Subcutaneous adipose tissue (tissue), 4 donors: ENCODE results near the gene RANBP3. TPM values are rescaled to one million over a fixed set of nuclear protein-coding genes. Genes with fewer than 3 reads are reported as not detected.

Source experiments
- total RNA-seq, 4 donors: library from RNA; depleted of rRNA; stranded (reverse); fragments of >200 nt; gene quantifications; one replicate each; pipeline ENCODE4 v1.1.0, GENCODE V29; 2016
- TF ChIP-seq, protein P1 (sequence below): fragments of 450-650 bp; IDR thresholded peaks from one replicate; pipeline ENCODE4 v1.5.1; 2016; ENCODE audit warnings: low read depth, mild to moderate bottlenecking, control low read depth, antibody characterized with exemption, moderate library complexity

The RANBP3 gene
- total RNA-seq, 4 donors from 2014 or later, result 28.8 to 84.2 (median 57.7) TPM

DNA sequence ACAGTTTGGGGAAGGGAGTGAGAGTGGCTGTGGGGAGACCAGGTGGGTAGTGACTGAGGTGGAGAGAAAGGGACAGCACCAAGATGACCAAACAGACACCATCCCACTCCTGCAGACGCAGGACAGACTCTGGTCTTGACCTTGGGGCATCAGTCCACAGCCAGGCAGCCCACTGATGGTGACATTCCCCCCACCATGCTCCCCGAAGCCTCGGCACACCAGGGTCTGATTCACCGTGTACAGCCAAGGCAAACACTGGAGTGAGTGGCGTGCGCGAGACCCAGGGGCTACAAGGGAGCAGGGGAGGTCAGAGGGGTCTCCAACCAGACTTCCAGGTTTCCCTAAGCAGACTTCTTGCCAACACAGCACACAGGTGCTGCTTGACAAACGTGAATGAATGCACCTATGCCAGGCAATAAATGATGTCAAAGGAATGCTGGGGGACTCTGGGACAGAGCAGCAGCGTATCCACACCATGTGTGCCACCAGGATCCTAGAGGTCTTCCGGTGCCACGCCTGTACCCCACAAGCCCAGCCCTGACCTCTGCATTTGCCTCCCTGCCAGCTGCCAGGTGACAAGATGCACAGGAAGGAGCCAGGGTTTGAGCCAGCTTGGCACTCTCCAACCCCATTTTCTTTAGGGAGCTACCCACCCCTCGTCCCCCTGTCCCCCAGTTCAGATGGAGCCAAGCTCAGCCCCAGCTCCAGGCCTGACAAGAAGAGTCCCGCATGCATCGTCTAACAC lies 18.5 kb downstream of the RANBP3 start:
- TF ChIP-seq, protein P1, sequence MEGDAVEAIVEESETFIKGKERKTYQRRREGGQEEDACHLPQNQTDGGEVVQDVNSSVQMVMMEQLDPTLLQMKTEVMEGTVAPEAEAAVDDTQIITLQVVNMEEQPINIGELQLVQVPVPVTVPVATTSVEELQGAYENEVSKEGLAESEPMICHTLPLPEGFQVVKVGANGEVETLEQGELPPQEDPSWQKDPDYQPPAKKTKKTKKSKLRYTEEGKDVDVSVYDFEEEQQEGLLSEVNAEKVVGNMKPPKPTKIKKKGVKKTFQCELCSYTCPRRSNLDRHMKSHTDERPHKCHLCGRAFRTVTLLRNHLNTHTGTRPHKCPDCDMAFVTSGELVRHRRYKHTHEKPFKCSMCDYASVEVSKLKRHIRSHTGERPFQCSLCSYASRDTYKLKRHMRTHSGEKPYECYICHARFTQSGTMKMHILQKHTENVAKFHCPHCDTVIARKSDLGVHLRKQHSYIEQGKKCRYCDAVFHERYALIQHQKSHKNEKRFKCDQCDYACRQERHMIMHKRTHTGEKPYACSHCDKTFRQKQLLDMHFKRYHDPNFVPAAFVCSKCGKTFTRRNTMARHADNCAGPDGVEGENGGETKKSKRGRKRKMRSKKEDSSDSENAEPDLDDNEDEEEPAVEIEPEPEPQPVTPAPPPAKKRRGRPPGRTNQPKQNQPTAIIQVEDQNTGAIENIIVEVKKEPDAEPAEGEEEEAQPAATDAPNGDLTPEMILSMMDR, result no peak

GRCh38 chr19:5958851-5959122 lies 19.2 kb downstream of the RANBP3 start:
- TF ChIP-seq, protein P1, result no peak

DNA sequence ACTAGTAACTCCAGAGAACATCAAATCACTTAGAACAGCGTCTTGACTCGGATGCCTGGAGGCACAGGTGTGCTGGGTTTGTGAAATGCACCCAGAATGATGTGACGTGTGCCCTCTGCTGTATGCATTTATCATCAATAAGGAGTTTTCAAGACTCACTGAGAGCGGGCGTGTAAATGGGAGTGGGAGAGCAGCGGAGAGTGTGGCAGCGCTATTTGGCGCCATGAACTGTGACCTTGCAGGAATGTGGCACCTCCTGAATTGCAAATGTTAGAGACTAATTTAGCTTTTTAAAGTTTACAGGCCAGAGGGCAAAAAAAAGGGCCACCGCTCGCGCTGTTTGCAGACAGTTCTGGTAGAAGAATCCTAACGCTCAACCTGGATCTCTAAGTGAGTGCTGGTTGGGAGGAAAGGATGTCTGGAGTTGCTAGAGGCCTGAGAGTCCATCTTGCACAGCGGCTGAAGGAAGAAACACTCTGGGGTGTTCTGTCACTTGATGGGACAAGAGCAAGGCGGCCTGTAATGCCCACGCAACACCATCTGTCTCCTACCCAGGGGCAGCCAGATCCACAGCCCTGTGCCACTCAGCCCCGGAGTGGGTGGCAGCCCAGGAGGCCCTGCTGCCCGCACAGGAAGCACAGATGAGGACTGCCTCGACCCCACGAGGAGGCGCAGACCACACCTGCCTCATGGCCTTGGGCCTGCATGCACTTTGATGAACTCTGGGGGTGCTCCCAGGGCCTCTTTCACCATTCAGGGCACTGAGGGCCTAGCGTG lies 19.7 kb downstream of the RANBP3 start:
- TF ChIP-seq, protein P1, result no peak

GRCh38 chr19:5957170-5957569 lies 20.8 kb downstream of the RANBP3 start:
- TF ChIP-seq, protein P1, result no peak

DNA sequence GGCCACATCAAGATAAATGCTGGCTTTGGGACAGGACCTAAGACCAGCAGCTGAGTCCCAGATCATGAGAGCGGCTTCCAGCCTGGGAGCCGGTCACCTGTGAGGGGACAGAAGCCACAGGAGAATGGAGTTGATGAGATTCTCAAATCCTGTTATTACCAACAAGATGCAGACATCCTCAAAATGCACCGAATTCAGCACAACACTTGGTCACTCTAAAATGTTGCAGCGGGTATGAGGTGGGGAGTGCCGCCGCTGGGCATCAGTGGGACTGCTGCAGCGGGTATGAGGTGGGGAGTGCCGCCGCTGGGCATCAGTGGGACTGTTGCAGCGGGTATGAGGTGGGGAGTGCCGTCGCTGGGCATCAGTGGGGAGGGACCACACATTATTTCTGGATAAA lies 21.2 kb downstream of the RANBP3 start:
- TF ChIP-seq, protein P1, result no peak

DNA sequence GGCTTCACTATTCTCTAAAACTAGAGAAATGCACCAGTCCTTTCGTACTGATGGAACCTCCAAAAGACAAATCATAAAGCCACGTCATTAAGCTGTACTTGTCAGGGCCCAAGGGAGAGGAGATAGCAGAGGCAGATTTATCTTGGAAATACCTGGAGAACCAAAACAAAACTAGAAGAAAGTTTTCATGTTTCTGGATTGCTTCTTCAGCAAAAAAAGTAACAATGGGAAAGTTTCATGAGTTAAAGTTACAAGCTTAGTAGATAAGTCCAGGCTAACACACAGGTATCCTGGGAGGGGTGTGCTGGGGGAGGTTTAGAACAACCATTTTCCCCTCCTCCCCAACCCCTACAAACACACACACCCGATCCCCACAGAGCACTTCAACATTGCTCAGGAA lies 21.6 kb downstream of the RANBP3 start:
- TF ChIP-seq, protein P1, result no peak

DNA sequence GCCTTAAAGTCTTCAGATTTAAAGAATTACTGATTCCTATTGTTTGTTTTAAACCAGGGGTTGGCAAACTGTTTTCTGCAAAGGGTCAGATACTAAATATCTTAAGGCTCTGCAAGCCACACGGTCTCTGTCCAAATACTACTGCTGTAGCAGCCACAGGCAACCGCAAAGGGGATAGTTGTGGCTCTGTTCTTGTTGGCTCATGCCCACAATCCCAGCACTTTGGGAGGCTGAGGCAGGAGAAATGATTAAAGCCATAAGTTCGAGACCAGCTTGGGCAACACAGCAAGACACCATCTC lies 22.4 kb downstream of the RANBP3 start:
- TF ChIP-seq, protein P1, result no peak
